HEK293 (cell line): ENCODE measurements around the gene ZBTB21.

Experiments
- CTCF ChIA-PET: fragments of 350-600 bp; formaldehyde crosslinking; extraction: SDS; loops from one replicate; lab custom pipeline; 2021; ENCODE audit warnings: antibody characterized with exemption; lab: Yijun Ruan, JAX
- POLR2A ChIA-PET: fragments of 300-600 bp; formaldehyde crosslinking; extraction: SDS; loops from one replicate; lab custom pipeline; 2020; ENCODE audit warnings: antibody characterized with exemption, inconsistent platforms; lab: Yijun Ruan, JAX
- H3K27ac ChIP-seq: fragments of 200-500 bp; sonication (Bioruptor generic); 2 replicates; pipeline ENCODE4 v1.5.1; 2014; ENCODE audit warnings: low read depth, low read length, control low read depth, inconsistent platforms; ENCODE audit errors: extremely low read depth
- H3K36me3 ChIP-seq, 2 experiments: fragments of 200-500 bp in 1 of 2; sonication (Bioruptor generic) in 1 of 2; 1 replicate in 1 of 2; 2 replicates in 1 of 2; pipeline ENCODE4 v1.5.1; 2014 to 2017; ENCODE audit warnings: inconsistent platforms in 2 of 2, low read length in 2 of 2; ENCODE audit not compliant: control insufficient read depth in 2 of 2, insufficient read depth in 1 of 2
- H3K4me1 ChIP-seq: fragments of 200-500 bp; sonication (Bioruptor generic); 2 replicates; pipeline ENCODE4 v1.5.1; 2014; ENCODE audit warnings: mild to moderate bottlenecking, low read length, inconsistent platforms; ENCODE audit not compliant: control insufficient read depth, insufficient read depth
- H3K4me3 ChIP-seq: 2 replicates; pipeline ENCODE4 v1.5.1; 2011; ENCODE audit warnings: low read depth, mild to moderate bottlenecking, control low read depth, low read length, moderate library complexity
- H3K9me3 ChIP-seq: fragments of 200-500 bp; sonication (Bioruptor generic); 2 replicates; pipeline ENCODE4 v1.5.1; 2014; ENCODE audit warnings: low read depth, low read length, inconsistent platforms; ENCODE audit not compliant: control insufficient read depth, insufficient read depth
- BCL11B ChIP-seq: fragments of 450-650 bp; formaldehyde crosslinking; IDR thresholded peaks from 2 replicates; pipeline ENCODE4 v1.5.1; 2016; ENCODE audit warnings: low read depth, missing biosample characterization, missing genetic modification characterization
- GFI1B ChIP-seq: fragments of 450-650 bp; formaldehyde crosslinking; IDR thresholded peaks from 2 replicates; pipeline ENCODE4 v1.5.1; 2016; ENCODE audit warnings: missing biosample characterization, missing genetic modification characterization
- GLIS2 ChIP-seq: fragments of 450-650 bp; formaldehyde crosslinking; IDR thresholded peaks from 2 replicates; pipeline ENCODE4 v1.5.1; 2016; ENCODE audit warnings: missing biosample characterization, missing genetic modification characterization
- HOXA7 ChIP-seq: sonication (generic); formaldehyde crosslinking; IDR thresholded peaks from 2 replicates; pipeline ENCODE4 v1.8.1; 2022; ENCODE audit warnings: missing genetic modification reagents, borderline replicate concordance
- KLF1 ChIP-seq: fragments of 450-650 bp; formaldehyde crosslinking; IDR thresholded peaks from 2 replicates; pipeline ENCODE4 v1.5.1; 2016; ENCODE audit warnings: missing biosample characterization, missing genetic modification characterization
- SCRT2 ChIP-seq: fragments of 450-650 bp; formaldehyde crosslinking; IDR thresholded peaks from 2 replicates; pipeline ENCODE4 v1.5.1; 2016; ENCODE audit warnings: missing biosample characterization, missing genetic modification characterization
- SP3 ChIP-seq: fragments of 450-650 bp; formaldehyde crosslinking; IDR thresholded peaks from 2 replicates; pipeline ENCODE4 v1.5.1; 2016; ENCODE audit warnings: missing biosample characterization, missing genetic modification characterization
- SP7 ChIP-seq: fragments of 450-650 bp; formaldehyde crosslinking; IDR thresholded peaks from 2 replicates; pipeline ENCODE4 v1.5.1; 2016; ENCODE audit warnings: missing biosample characterization, missing genetic modification characterization
- YY1 ChIP-seq: fragments of 450-650 bp; formaldehyde crosslinking; IDR thresholded peaks from 2 replicates; pipeline ENCODE4 v1.5.1; 2018; ENCODE audit warnings: missing biosample characterization, missing genetic modification characterization
- ZBTB48 ChIP-seq: fragments of 450-650 bp; formaldehyde crosslinking; IDR thresholded peaks from 2 replicates; pipeline ENCODE4 v1.5.1; 2016; ENCODE audit warnings: missing biosample characterization, missing genetic modification characterization
- ZFP37 ChIP-seq: fragments of 450-650 bp; formaldehyde crosslinking; IDR thresholded peaks from 2 replicates; pipeline ENCODE4 v1.5.1; 2016; ENCODE audit warnings: missing biosample characterization, missing genetic modification characterization
- ZNF146 ChIP-seq: fragments of 450-650 bp; formaldehyde crosslinking; IDR thresholded peaks from 2 replicates; pipeline ENCODE4 v1.5.1; 2016; ENCODE audit warnings: missing biosample characterization, missing genetic modification characterization
- ZNF155 ChIP-seq: fragments of 450-650 bp; formaldehyde crosslinking; IDR thresholded peaks from 2 replicates; pipeline ENCODE4 v1.5.1; 2016; ENCODE audit warnings: missing biosample characterization, missing genetic modification characterization
- ZNF23 ChIP-seq: fragments of 450-650 bp; formaldehyde crosslinking; IDR thresholded peaks from 2 replicates; pipeline ENCODE4 v1.5.1; 2016; ENCODE audit warnings: missing biosample characterization, missing genetic modification characterization, borderline replicate concordance
- ZNF239 ChIP-seq: fragments of 450-650 bp; formaldehyde crosslinking; IDR thresholded peaks from 2 replicates; pipeline ENCODE4 v1.5.1; 2016; ENCODE audit warnings: missing biosample characterization, missing genetic modification characterization
- ZNF366 ChIP-seq: fragments of 450-650 bp; formaldehyde crosslinking; conservative IDR thresholded peaks from 2 replicates; pipeline ENCODE4 v1.5.1; 2016; ENCODE audit warnings: missing biosample characterization, missing genetic modification characterization
- ZNF48 ChIP-seq: fragments of 450-650 bp; formaldehyde crosslinking; IDR thresholded peaks from 2 replicates; pipeline ENCODE4 v1.5.1; 2016; ENCODE audit warnings: missing biosample characterization, missing genetic modification characterization
- ZNF514 ChIP-seq: fragments of 450-650 bp; formaldehyde crosslinking; IDR thresholded peaks from 2 replicates; pipeline ENCODE4 v1.5.1; 2016; ENCODE audit warnings: missing biosample characterization, missing genetic modification characterization
- ZNF558 ChIP-seq: fragments of 450-650 bp; formaldehyde crosslinking; IDR thresholded peaks from 2 replicates; pipeline ENCODE4 v1.5.1; 2016; ENCODE audit warnings: missing biosample characterization, missing genetic modification characterization
- ZNF645 ChIP-seq: fragments of 450-650 bp; formaldehyde crosslinking; IDR thresholded peaks from 2 replicates; pipeline ENCODE4; 2016; ENCODE audit warnings: missing biosample characterization, missing genetic modification characterization
- ZNF654 ChIP-seq: fragments of 450-650 bp; formaldehyde crosslinking; IDR thresholded peaks from 2 replicates; pipeline ENCODE4 v1.5.1; 2016; ENCODE audit warnings: low read depth, missing biosample characterization, missing genetic modification characterization
- ZNF747 ChIP-seq: fragments of 450-650 bp; formaldehyde crosslinking; IDR thresholded peaks from 2 replicates; pipeline ENCODE4 v1.5.1; 2016; ENCODE audit warnings: missing biosample characterization, missing genetic modification characterization
- ZNF776 ChIP-seq: fragments of 450-650 bp; formaldehyde crosslinking; IDR thresholded peaks from 2 replicates; pipeline ENCODE4 v1.5.0; 2017; ENCODE audit warnings: missing biosample characterization, missing genetic modification characterization, borderline replicate concordance
- TF ChIP-seq, protein P1 (sequence below): fragments of 450-650 bp; formaldehyde crosslinking; IDR thresholded peaks from 2 replicates; pipeline ENCODE4 v1.5.1; 2016; ENCODE audit warnings: missing biosample characterization, missing genetic modification characterization, low read depth
- TF ChIP-seq, protein P2 (sequence below): fragments of 450-650 bp; formaldehyde crosslinking; IDR thresholded peaks from 2 replicates; pipeline ENCODE4 v1.5.1; 2016; ENCODE audit warnings: missing biosample characterization, missing genetic modification characterization
- TF ChIP-seq, protein P3 (sequence below): fragments of 450-650 bp; formaldehyde crosslinking; IDR thresholded peaks from 2 replicates; pipeline ENCODE4 v1.5.1; 2016; ENCODE audit warnings: missing biosample characterization, missing genetic modification characterization

The ZBTB21 gene

DNA sequence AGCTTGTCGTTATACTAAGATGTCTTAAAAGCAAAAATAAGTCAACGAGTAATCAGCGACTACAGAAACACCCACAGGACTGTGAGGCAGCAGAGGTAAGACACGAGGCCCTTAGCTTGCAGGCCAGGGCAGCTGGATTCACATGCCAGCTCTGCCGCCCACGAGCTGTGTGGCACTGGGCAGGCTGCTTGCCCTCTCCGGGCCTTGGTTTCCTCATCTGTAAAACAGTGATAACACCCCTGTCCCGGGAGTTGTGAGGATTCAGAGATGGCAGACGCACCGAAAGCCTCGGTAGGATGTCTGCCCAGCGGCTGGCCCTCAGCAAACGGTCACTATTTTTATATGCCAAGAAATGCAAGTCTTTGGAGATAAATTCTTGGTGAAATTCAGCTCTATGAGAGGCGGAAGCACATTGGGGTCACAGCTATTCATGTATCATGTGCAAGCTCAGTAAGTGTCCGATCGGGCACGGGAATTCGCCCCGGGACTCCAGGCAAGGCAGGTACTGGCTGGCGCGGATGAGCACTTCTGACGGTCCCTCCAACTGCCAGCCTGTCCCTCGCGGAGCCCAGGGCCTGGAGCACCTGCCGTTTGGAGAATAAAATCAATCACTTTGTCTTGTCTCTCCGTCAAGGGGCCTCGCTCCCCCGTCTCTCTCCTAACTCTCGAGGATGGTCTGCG lies 57.5 kb downstream of the ZBTB21 start:
- peaks cover 2% of the 10 kb centered on the region; the same call in 1 of the 2 replicates for H3K4me1 ChIP-seq
- no peak for TF ChIP-seq SP3 (tag by site-specific recombination)
- no peak for TF ChIP-seq ZNF23 (tag by site-specific recombination)
- TF ChIP-seq KLF1 (tag by site-specific recombination), result no peak
- TF ChIP-seq ZNF645 (tag by site-specific recombination), result no peak
- TF ChIP-seq ZNF366, result no peak
- TF ChIP-seq, protein P1, sequence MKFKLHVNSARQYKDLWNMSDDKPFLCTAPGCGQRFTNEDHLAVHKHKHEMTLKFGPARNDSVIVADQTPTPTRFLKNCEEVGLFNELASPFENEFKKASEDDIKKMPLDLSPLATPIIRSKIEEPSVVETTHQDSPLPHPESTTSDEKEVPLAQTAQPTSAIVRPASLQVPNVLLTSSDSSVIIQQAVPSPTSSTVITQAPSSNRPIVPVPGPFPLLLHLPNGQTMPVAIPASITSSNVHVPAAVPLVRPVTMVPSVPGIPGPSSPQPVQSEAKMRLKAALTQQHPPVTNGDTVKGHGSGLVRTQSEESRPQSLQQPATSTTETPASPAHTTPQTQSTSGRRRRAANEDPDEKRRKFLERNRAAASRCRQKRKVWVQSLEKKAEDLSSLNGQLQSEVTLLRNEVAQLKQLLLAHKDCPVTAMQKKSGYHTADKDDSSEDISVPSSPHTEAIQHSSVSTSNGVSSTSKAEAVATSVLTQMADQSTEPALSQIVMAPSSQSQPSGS (tag by site-specific recombination), result no peak
- no peak for TF ChIP-seq ZNF747
- TF ChIP-seq ZNF155, result no peak
- TF ChIP-seq ZNF558 (tag by site-specific recombination), result no peak
- no peak for TF ChIP-seq SP7 (tag by site-specific recombination)
- TF ChIP-seq ZNF654, result no peak
- TF ChIP-seq YY1 (tag by site-specific recombination), result no peak
- no peak for TF ChIP-seq GFI1B (tag by site-specific recombination)
- TF ChIP-seq ZNF776 (tag by site-specific recombination), result no peak
- TF ChIP-seq ZFP37 (tag by site-specific recombination), result no peak
- TF ChIP-seq GLIS2 (tag by site-specific recombination), result no peak
- no peaks in the 10 kb centered on the region for H3K9me3 ChIP-seq
- POLR2A ChIA-PET, result no interaction called here
- CTCF ChIA-PET, result no interaction called here
- H3K36me3 ChIP-seq, result no peaks in the 10 kb centered on the region
- no peak overlapping the region for H3K27ac ChIP-seq
- peak overlapping the region; percentile 38 for H3K4me3 ChIP-seq

- Histone ChIP-seq H3K27ac (no peak overlapping the region), H3K9me3 (no peaks in the 10 kb centered on the region), H3K36me3 (no peaks in the 10 kb centered on the region), H3K4me3 (no peak overlapping the region), H3K4me1 (peaks cover 2% of the 10 kb centered on the region; the same call in 1 of the 2 replicates)
- ChIA-PET POLR2A (no interaction called here), CTCF (no interaction called here)
- TF ChIP-seq YY1 (tag by site-specific recombination), result no peak
- TF ChIP-seq ZNF239 (tag by site-specific recombination), result no peak
- no peak for TF ChIP-seq ZBTB48 (tag by site-specific recombination)
- TF ChIP-seq, protein P2, sequence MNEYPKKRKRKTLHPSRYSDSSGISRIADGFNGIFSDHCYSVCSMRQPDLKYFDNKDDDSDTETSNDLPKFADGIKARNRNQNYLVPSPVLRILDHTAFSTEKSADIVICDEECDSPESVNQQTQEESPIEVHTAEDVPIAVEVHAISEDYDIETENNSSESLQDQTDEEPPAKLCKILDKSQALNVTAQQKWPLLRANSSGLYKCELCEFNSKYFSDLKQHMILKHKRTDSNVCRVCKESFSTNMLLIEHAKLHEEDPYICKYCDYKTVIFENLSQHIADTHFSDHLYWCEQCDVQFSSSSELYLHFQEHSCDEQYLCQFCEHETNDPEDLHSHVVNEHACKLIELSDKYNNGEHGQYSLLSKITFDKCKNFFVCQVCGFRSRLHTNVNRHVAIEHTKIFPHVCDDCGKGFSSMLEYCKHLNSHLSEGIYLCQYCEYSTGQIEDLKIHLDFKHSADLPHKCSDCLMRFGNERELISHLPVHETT, result no peak
- TF ChIP-seq ZNF48 (tag by site-specific recombination), result no peak
- TF ChIP-seq ZNF514 (tag by site-specific recombination), result no peak
- no peak for TF ChIP-seq HOXA7
- TF ChIP-seq, protein P3, sequence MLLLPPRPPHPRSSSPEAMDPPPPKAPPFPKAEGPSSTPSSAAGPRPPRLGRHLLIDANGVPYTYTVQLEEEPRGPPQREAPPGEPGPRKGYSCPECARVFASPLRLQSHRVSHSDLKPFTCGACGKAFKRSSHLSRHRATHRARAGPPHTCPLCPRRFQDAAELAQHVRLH (tag by site-specific recombination), result no peak
- no peak for TF ChIP-seq BCL11B (tag by site-specific recombination)
- no peak for TF ChIP-seq ZNF146 (tag by site-specific recombination)
- no peak for TF ChIP-seq SCRT2 (tag by site-specific recombination)
Measured at GRCh38 chr21:41951876-41952567, 58.1 kb downstream of the ZBTB21 start.
